Stimulated activated effector memory CD8-positive, alpha-beta T cell treated with anti-CD3 and anti-CD28 coated beads, Interleukin-12 subunit alpha, Interleukin-12 subunit beta, amount 100 ng/mL, for 72 hours (primary cell): Measurements from ENCODE around the gene MSI1.
"Not testable (repeated sequence)": the region's sequence is repeated elsewhere in the genome, so short reads cannot be mapped to it uniquely, and the experiment has no call there.

Experiments
- ATAC-seq: fragments of 150-1000 bp; cut with Tn5 transposase; 2 replicates; pipeline ENCODE4 v1.10.0; 2021
- DNase-seq, 2 donors: peaks; one replicate each; pipeline ENCODE4 v3.0.0; 2021 to 2022; ENCODE audit warnings: low spot score in 2 of 2
- H3K27ac Mint-ChIP-seq: one replicate; pipeline ENCODE4 v1.8.0; 2022; ENCODE audit warnings: mild to moderate bottlenecking, mixed read lengths
- H3K36me3 Mint-ChIP-seq: one replicate; pipeline ENCODE4 v1.8.0; 2022; ENCODE audit warnings: mild to moderate bottlenecking, mixed read lengths
- H3K4me1 Mint-ChIP-seq: one replicate; pipeline ENCODE4 v1.8.0; 2022; ENCODE audit warnings: mixed read lengths
- H3K4me3 Mint-ChIP-seq: one replicate; pipeline ENCODE4 v1.8.0; 2022; ENCODE audit warnings: mild to moderate bottlenecking, mixed read lengths
- H3K9me3 Mint-ChIP-seq: one replicate; pipeline ENCODE4 v1.8.0; 2022; ENCODE audit warnings: mixed read lengths

Gene MSI1

GRCh38 chr12:120350576-120351350 is 18.2 kb downstream of the MSI1 start:
- Mint-ChIP-seq H3K36me3 (no peaks in the 10 kb centered on the region), H3K4me1 (no peaks in the 10 kb centered on the region), H3K9me3 (no peaks in the 10 kb centered on the region), H3K4me3 (no peak overlapping the region), H3K27ac (no peak overlapping the region)
- ATAC-seq = no peak
- no peak for DNase-seq

GRCh38 chr12:120347766-120348165 is 21.2 kb downstream of the MSI1 start:
- Mint-ChIP-seq H3K4me3 (no peak overlapping the region), H3K36me3 (no peaks in the 10 kb centered on the region), H3K9me3 (no peaks in the 10 kb centered on the region), H3K4me1 (no peaks in the 10 kb centered on the region), H3K27ac (no peak overlapping the region)
- DNase-seq (no peak), ATAC-seq (no peak)

- Mint-ChIP-seq H3K4me1 (no peaks in the 10 kb centered on the region), H3K9me3 (no peaks in the 10 kb centered on the region), H3K36me3 (no peaks in the 10 kb centered on the region), H3K27ac (no peak overlapping the region), H3K4me3 (no peak overlapping the region)
- ATAC-seq (no peak), DNase-seq (no peak)
These were observed 22.3 kb downstream of the MSI1 start for GRCh38 chr12:120346681-120347080.

GRCh38 chr12:120346031-120346430 is 22.9 kb downstream of the MSI1 start:
- Mint-ChIP-seq H3K27ac (no peak overlapping the region), H3K36me3 (no peaks in the 10 kb centered on the region), H3K4me1 (no peaks in the 10 kb centered on the region), H3K9me3 (no peaks in the 10 kb centered on the region), H3K4me3 (no peak overlapping the region)
- no peak for ATAC-seq
- no peak for DNase-seq

- Mint-ChIP-seq H3K4me3 (no peak overlapping the region), H3K36me3 (no peaks in the 10 kb centered on the region), H3K4me1 (no peaks in the 10 kb centered on the region), H3K9me3 (no peaks in the 10 kb centered on the region), H3K27ac (no peak overlapping the region)
- ATAC-seq (no peak), DNase-seq (no peak)
These were observed 25.3 kb downstream of the MSI1 start for GRCh38 chr12:120343692-120344091.

- peaks cover under 1% of the 10 kb centered on the region for H3K9me3 Mint-ChIP-seq
- no peak overlapping the region for H3K4me3 Mint-ChIP-seq
- no peaks in the 10 kb centered on the region for H3K4me1 Mint-ChIP-seq
- H3K36me3 Mint-ChIP-seq = no peaks in the 10 kb centered on the region
- H3K27ac Mint-ChIP-seq = no peak overlapping the region
- no peak for DNase-seq
- ATAC-seq = no peak
These were observed 25.9 kb downstream of the MSI1 start for GRCh38 chr12:120343039-120343537.

- Mint-ChIP-seq H3K36me3 (no peaks in the 10 kb centered on the region), H3K9me3 (peaks cover 7% of the 10 kb centered on the region), H3K4me1 (no peaks in the 10 kb centered on the region), H3K4me3 (no peak overlapping the region), H3K27ac (no peak overlapping the region)
- DNase-seq (no peak), ATAC-seq (no peak)
These were observed 26.6 kb downstream of the MSI1 start for GRCh38 chr12:120342175-120343038.

GRCh38 chr12:120339256-120339655 is 29.7 kb downstream of the MSI1 start:
- peaks cover 11% of the 10 kb centered on the region for H3K9me3 Mint-ChIP-seq
- no peaks in the 10 kb centered on the region for H3K4me1 Mint-ChIP-seq

GRCh38 chr12:120337730-120338129 is 31.2 kb downstream of the MSI1 start:
- Mint-ChIP-seq H3K4me3 (no peak overlapping the region), H3K4me1 (no peaks in the 10 kb centered on the region), H3K27ac (no peak overlapping the region), H3K9me3 (peaks cover 11% of the 10 kb centered on the region), H3K36me3 (no peaks in the 10 kb centered on the region)
- ATAC-seq = no peak
- no peak for DNase-seq

More at GRCh38 chr12:120339256-120339655, 29.7 kb downstream of the MSI1 start:
- no peak for DNase-seq
- Mint-ChIP-seq H3K36me3 (no peaks in the 10 kb centered on the region), H3K27ac (no peak overlapping the region), H3K4me3 (no peak overlapping the region)
- no peak for ATAC-seq

GRCh38 chr12:120336392-120336791 is 32.6 kb downstream of the MSI1 start:
- not testable (repeated sequence) for H3K36me3 Mint-ChIP-seq, H3K4me3 Mint-ChIP-seq, H3K27ac Mint-ChIP-seq, H3K4me1 Mint-ChIP-seq, ATAC-seq, DNase-seq
- peaks cover 11% of the 10 kb centered on the region for H3K9me3 Mint-ChIP-seq

GRCh38 chr12:120335447-120335846 is 33.5 kb downstream of the MSI1 start:
- H3K27ac Mint-ChIP-seq, H3K36me3 Mint-ChIP-seq, H3K4me1 Mint-ChIP-seq, ATAC-seq, H3K4me3 Mint-ChIP-seq: not testable (repeated sequence)
- H3K9me3 Mint-ChIP-seq = peaks cover 11% of the 10 kb centered on the region
- peak; percentile 15 to 71 for DNase-seq

GRCh38 chr12:120332523-120332922 is 36.4 kb downstream of the MSI1 start:
- no peak overlapping the region for H3K27ac Mint-ChIP-seq
- no peaks in the 10 kb centered on the region for H3K36me3 Mint-ChIP-seq
- H3K4me3 Mint-ChIP-seq = no peak overlapping the region
- no peaks in the 10 kb centered on the region for H3K4me1 Mint-ChIP-seq
- DNase-seq (no peak), ATAC-seq (no peak)
- H3K9me3 Mint-ChIP-seq = peaks cover 5% of the 10 kb centered on the region

GRCh38 chr12:120332041-120332440 is 36.9 kb downstream of the MSI1 start:
- Mint-ChIP-seq H3K4me3 (no peak overlapping the region), H3K4me1 (no peaks in the 10 kb centered on the region), H3K27ac (no peak overlapping the region), H3K9me3 (peaks cover 3% of the 10 kb centered on the region), H3K36me3 (no peaks in the 10 kb centered on the region)
- ATAC-seq (no peak), DNase-seq (no peak)

- no peaks in the 10 kb centered on the region for H3K36me3 Mint-ChIP-seq
- ATAC-seq (no peak), DNase-seq (no peak)
- no peak overlapping the region for H3K27ac Mint-ChIP-seq
- no peaks in the 10 kb centered on the region for H3K4me1 Mint-ChIP-seq
- no peak overlapping the region for H3K4me3 Mint-ChIP-seq
- H3K9me3 Mint-ChIP-seq = peaks cover 3% of the 10 kb centered on the region
These were observed 37.6 kb downstream of the MSI1 start for GRCh38 chr12:120331390-120331789.

GRCh38 chr12:120328228-120328627 is 40.7 kb downstream of the MSI1 start:
- DNase-seq (no peak), ATAC-seq (no peak)
- Mint-ChIP-seq H3K4me1 (no peaks in the 10 kb centered on the region), H3K27ac (no peak overlapping the region), H3K4me3 (no peak overlapping the region), H3K36me3 (no peaks in the 10 kb centered on the region), H3K9me3 (no peaks in the 10 kb centered on the region)

GRCh38 chr12:120327593-120327992 is 41.4 kb downstream of the MSI1 start, which contains the start of gene PLA2G1B:
Gene PLA2G1B (minus strand): TSS chr12:120327779. CDS start chr12:120327753, 26 bp downstream.
- DNase-seq = no peak
- H3K27ac Mint-ChIP-seq = no peak within 1 kb of the TSS

More at GRCh38 chr12:120327593-120327992, 41.4 kb downstream of the MSI1 start, which contains the start of gene PLA2G1B:
- Mint-ChIP-seq H3K9me3 (no peaks in the 10 kb centered on the region), H3K36me3 (no peaks in the 10 kb centered on the region), H3K4me1 (no peaks in the 10 kb centered on the region), H3K4me3 (no peak within 1 kb of the TSS)
- no peak for ATAC-seq
